ENCODE measurements around the gene RCL1. TPM values are rescaled to one million over a fixed set of nuclear protein-coding genes. Genes with fewer than 3 reads are reported as not detected.
"Not testable (repeated sequence)": the region's sequence is repeated elsewhere in the genome, so short reads cannot be mapped to it uniquely, and the experiment has no call there.

Gene RCL1
- total RNA-seq, 1 donor from 2014 or later = 12.7 TPM

DNA sequence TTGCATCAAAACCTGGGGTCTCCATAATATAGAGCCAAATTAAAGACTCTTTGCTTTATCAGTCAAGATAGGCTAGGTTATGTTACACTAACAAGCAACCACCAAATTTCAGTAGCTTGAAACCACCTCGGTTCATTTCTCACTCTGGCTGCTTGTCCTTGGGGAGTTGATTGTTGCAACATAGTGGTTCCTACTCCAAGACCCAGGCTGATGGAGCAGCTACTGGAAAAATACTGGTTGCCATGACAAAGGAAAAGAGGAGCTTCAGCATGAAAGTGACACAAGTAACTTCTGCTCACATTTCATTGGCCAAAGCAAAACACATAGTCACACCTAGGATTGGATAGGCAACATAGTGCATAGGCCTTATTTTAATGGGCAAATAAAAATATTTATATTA lies 18.5 kb upstream of the RCL1 start:
- Mint-ChIP-seq H3K9me3 (peaks cover 4% of the 10 kb centered on the region), H3K27me3 (ENCODE audit: low read depth) (no peaks in the 10 kb centered on the region), H3K4me1 (peaks cover 4% of the 10 kb centered on the region), H3K27ac (ENCODE audit: unreplicated experiment) (no peak overlapping the region), H3K36me3 (ENCODE audit: low read depth) (no peaks in the 10 kb centered on the region), H3K4me3 (no peak overlapping the region)
- TF ChIP-seq, protein P1, sequence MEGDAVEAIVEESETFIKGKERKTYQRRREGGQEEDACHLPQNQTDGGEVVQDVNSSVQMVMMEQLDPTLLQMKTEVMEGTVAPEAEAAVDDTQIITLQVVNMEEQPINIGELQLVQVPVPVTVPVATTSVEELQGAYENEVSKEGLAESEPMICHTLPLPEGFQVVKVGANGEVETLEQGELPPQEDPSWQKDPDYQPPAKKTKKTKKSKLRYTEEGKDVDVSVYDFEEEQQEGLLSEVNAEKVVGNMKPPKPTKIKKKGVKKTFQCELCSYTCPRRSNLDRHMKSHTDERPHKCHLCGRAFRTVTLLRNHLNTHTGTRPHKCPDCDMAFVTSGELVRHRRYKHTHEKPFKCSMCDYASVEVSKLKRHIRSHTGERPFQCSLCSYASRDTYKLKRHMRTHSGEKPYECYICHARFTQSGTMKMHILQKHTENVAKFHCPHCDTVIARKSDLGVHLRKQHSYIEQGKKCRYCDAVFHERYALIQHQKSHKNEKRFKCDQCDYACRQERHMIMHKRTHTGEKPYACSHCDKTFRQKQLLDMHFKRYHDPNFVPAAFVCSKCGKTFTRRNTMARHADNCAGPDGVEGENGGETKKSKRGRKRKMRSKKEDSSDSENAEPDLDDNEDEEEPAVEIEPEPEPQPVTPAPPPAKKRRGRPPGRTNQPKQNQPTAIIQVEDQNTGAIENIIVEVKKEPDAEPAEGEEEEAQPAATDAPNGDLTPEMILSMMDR (conservative IDR thresholded peaks at IDR 0.05) = no peak
- DNase-seq (ENCODE audit: low read depth, low spot score) = no peak

GRCh38 chr9:4774958-4775357 lies 17.8 kb upstream of the RCL1 start:
- not testable (repeated sequence) for H3K27ac Mint-ChIP-seq (ENCODE audit: unreplicated experiment); H3K4me3 Mint-ChIP-seq; H3K36me3 Mint-ChIP-seq (ENCODE audit: low read depth); DNase-seq (ENCODE audit: low read depth, low spot score); H3K4me1 Mint-ChIP-seq; H3K9me3 Mint-ChIP-seq; H3K27me3 Mint-ChIP-seq (ENCODE audit: low read depth)

GRCh38 chr9:4780651-4781050 lies 12.1 kb upstream of the RCL1 start:
- no peak overlapping the region for H3K4me3 Mint-ChIP-seq
- no peaks in the 10 kb centered on the region for H3K9me3 Mint-ChIP-seq
- no peak for DNase-seq (ENCODE audit: low read depth, low spot score)
- H3K4me1 Mint-ChIP-seq = no peaks in the 10 kb centered on the region
- no peaks in the 10 kb centered on the region for H3K36me3 Mint-ChIP-seq (ENCODE audit: low read depth)
- peaks cover 2% of the 10 kb centered on the region for H3K27me3 Mint-ChIP-seq (ENCODE audit: low read depth)
- TF ChIP-seq, protein P1 (conservative IDR thresholded peaks at IDR 0.05) = no peak
- no peak overlapping the region for H3K27ac Mint-ChIP-seq (ENCODE audit: unreplicated experiment)

GRCh38 chr9:4781408-4781807 lies 11.3 kb upstream of the RCL1 start:
- no peaks in the 10 kb centered on the region for H3K36me3 Mint-ChIP-seq (ENCODE audit: low read depth)
- no peaks in the 10 kb centered on the region for H3K4me1 Mint-ChIP-seq
- no peaks in the 10 kb centered on the region for H3K9me3 Mint-ChIP-seq
- H3K27me3 Mint-ChIP-seq (ENCODE audit: low read depth) = peaks cover 2% of the 10 kb centered on the region
- TF ChIP-seq, protein P1 (conservative IDR thresholded peaks at IDR 0.05) = no peak
- no peak for DNase-seq (ENCODE audit: low read depth, low spot score)
- H3K27ac Mint-ChIP-seq (ENCODE audit: unreplicated experiment) = no peak overlapping the region
- H3K4me3 Mint-ChIP-seq = no peak overlapping the region

DNA sequence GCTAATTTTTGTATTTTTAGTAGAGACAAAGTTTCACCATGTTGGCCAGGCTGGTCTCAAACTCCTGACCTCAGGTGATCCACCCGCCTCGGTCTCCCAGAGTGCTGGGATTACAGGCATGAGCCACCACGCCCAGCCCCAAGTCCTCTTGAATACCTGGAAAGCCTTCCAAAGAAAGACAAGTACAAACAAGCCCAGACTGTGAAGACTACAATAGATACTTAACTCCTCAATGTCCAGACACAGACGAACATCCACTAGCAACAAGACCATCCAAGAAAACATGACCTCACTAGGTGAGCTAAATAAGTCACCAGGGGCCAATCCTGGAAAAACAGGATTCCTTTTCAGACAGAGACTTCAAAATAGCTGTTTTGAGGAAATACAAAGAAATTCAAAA lies 9.6 kb upstream of the RCL1 start:
- not testable (repeated sequence) for H3K4me3 Mint-ChIP-seq; H3K36me3 Mint-ChIP-seq (ENCODE audit: low read depth); H3K9me3 Mint-ChIP-seq; H3K27ac Mint-ChIP-seq (ENCODE audit: unreplicated experiment); H3K4me1 Mint-ChIP-seq; DNase-seq (ENCODE audit: low read depth, low spot score)
- peaks cover 17% of the 10 kb centered on the region for H3K27me3 Mint-ChIP-seq (ENCODE audit: low read depth)

DNA sequence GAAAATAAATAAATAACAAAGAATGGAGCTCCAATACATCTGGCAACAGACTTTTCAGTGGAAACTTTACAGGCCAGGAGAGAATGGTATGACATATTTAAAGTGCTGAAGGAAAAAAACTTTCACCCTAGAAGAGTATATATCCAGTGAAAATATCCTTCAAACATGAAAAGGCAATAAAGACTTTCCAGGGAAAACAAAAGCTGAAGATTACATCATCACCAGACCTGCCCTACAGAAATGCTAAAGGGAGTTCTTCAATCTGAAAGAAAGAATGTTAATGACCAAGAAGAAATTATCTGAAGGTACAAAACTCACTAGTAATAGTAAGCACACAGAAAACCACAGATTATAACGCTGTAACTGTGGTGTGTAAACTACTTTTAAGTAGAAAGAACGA lies 8.3 kb upstream of the RCL1 start:
- TF ChIP-seq, protein P1 (conservative IDR thresholded peaks at IDR 0.05) = no peak
- Mint-ChIP-seq H3K4me1 (no peaks in the 10 kb centered on the region), H3K27me3 (ENCODE audit: low read depth) (peaks cover 21% of the 10 kb centered on the region), H3K4me3 (no peak overlapping the region), H3K9me3 (no peaks in the 10 kb centered on the region), H3K36me3 (ENCODE audit: low read depth) (no peaks in the 10 kb centered on the region), H3K27ac (ENCODE audit: unreplicated experiment) (no peak overlapping the region)
- DNase-seq (ENCODE audit: low read depth, low spot score) = no peak

GRCh38 chr9:4786599-4786998 lies 6.1 kb upstream of the RCL1 start:
- H3K9me3 Mint-ChIP-seq = no peaks in the 10 kb centered on the region
- TF ChIP-seq, protein P1 (conservative IDR thresholded peaks at IDR 0.05) = no peak
- H3K4me1 Mint-ChIP-seq = no peaks in the 10 kb centered on the region
- no peak overlapping the region for H3K4me3 Mint-ChIP-seq
- peaks cover 34% of the 10 kb centered on the region for H3K27me3 Mint-ChIP-seq (ENCODE audit: low read depth)
- H3K27ac Mint-ChIP-seq (ENCODE audit: unreplicated experiment) = no peak overlapping the region
- no peaks in the 10 kb centered on the region for H3K36me3 Mint-ChIP-seq (ENCODE audit: low read depth)
- DNase-seq (ENCODE audit: low read depth, low spot score) = no peak

Measured in neural crest cell (in vitro differentiated cells).